GM12878 (cell line): ENCODE results near the gene ADAMTS18. TPM values are rescaled to one million over a fixed set of nuclear protein-coding genes. Genes with fewer than 3 reads are reported as not detected.

ENCODE experiments used
- ATAC-seq: fragments of 200-7000 bp; cut with Tn5 transposase; 3 replicates; pipeline ENCODE4 v1.9.1; 2020; ENCODE audit warnings: mild to moderate bottlenecking, moderate library complexity
- BruUV-seq: library from RNA; stranded (reverse); fragments of 400-500 nt; replicated peaks from 2 replicates; lab custom pipeline; 2021; lab: Mats Ljungman, UMichigan
- CTCF ChIA-PET: fragments of 300-600 bp; sonication (Branson Sonifier 250); formaldehyde crosslinking; extraction: SDS; loops from one replicate; lab custom pipeline; 2021; ENCODE audit warnings: inconsistent platforms; lab: Yijun Ruan, JAX
- POLR2A ChIA-PET: fragments of 350-600 bp; formaldehyde crosslinking; extraction: SDS; loops from one replicate; lab custom pipeline; 2021; ENCODE audit warnings: inconsistent platforms; lab: Charles Lee
- RAD21 ChIA-PET: fragments of 300-600 bp; sonication (Branson Sonifier 250); formaldehyde crosslinking; loops from one replicate; lab custom pipeline; 2023; ENCODE audit warnings: antibody characterized with exemption; ENCODE audit not compliant: unreplicated experiment; lab: Charles Lee
- SMC1A ChIA-PET: fragments of 300-600 bp; sonication (Branson Sonifier 250); formaldehyde crosslinking; loops from one replicate; lab custom pipeline; 2023; ENCODE audit not compliant: unreplicated experiment, uncharacterized antibody; lab: Charles Lee
- DNase-seq: peaks from one replicate; pipeline ENCODE4 v3.0.0-alpha.2; 2011; ENCODE audit warnings: low read depth, low spot score
- FAIRE-seq: peaks from 3 replicates; lab custom pipeline; 2011; peaks lifted over from hg19 to GRCh38; lab: Jason Lieb, UNC
- H2AFZ ChIP-seq: 2 replicates; pipeline ENCODE4 v1.6.0; 2011; ENCODE audit warnings: low read depth, low read length, control low read depth; ENCODE audit not compliant: control insufficient read depth
- H3K27ac ChIP-seq: 2 replicates; pipeline ENCODE4 v1.5.1; 2011; ENCODE audit warnings: control low read depth; ENCODE audit not compliant: control insufficient read depth, insufficient read depth
- H3K27me3 ChIP-seq, 2 experiments: replicated peaks in 1 of 2; 2 replicates each; pipeline versions ENCODE4 v1.6.0 to v1.6.1; 2011; ENCODE audit warnings: low read length in 1 of 2; ENCODE audit not compliant: control insufficient read depth in 2 of 2, insufficient read depth in 2 of 2
- H3K36me3 ChIP-seq, 2 experiments: 2 replicates each; pipeline ENCODE4 v1.5.1; 2011; ENCODE audit warnings: low read length in 1 of 2; ENCODE audit not compliant: control insufficient read depth in 2 of 2, insufficient read depth in 2 of 2
- H3K4me1 ChIP-seq: 2 replicates; pipeline ENCODE4 v1.6.1; 2011; ENCODE audit warnings: mild to moderate bottlenecking, low read length, moderate library complexity, mixed read lengths; ENCODE audit not compliant: control insufficient read depth, insufficient read depth
- H3K4me2 ChIP-seq: 2 replicates; pipeline ENCODE4 v1.6.0; 2011; ENCODE audit warnings: control low read depth; ENCODE audit not compliant: control insufficient read depth, insufficient read depth
- H3K4me3 ChIP-seq: fragments of 200-600 bp; sonication (generic); 2 replicates; pipeline ENCODE4 v1.5.1; 2016
- H3K79me2 ChIP-seq: 2 replicates; pipeline ENCODE4 v1.6.0; 2011; ENCODE audit warnings: low read length; ENCODE audit not compliant: control insufficient read depth, insufficient read depth
- H3K9ac ChIP-seq: 2 replicates; pipeline ENCODE4 v1.8.0; 2011; ENCODE audit warnings: low read length, control low read depth, mixed read lengths; ENCODE audit not compliant: control insufficient read depth, insufficient read depth
- H3K9me3 ChIP-seq: replicated peaks from 3 replicates; pipeline ENCODE4 v1.5.1; 2011; ENCODE audit warnings: mild to moderate bottlenecking, low read length; ENCODE audit not compliant: control insufficient read depth, insufficient read depth
- H4K20me1 ChIP-seq: 2 replicates; pipeline ENCODE4 v1.6.0; 2011; ENCODE audit not compliant: control insufficient read depth, insufficient read depth
- BHLHE40 ChIP-seq, 2 experiments: fragments of 450-650 bp in 1 of 2; IDR thresholded peaks; 2 replicates each; pipeline ENCODE4 v1.6.1; 2011 to 2017; ENCODE audit warnings: low read depth in 2 of 2, borderline replicate concordance in 1 of 2, improper control_type of control experiment in 1 of 2, low read length in 1 of 2, mild to moderate bottlenecking in 1 of 2
- CBFB ChIP-seq: IDR thresholded peaks from 2 replicates; pipeline ENCODE4 v1.6.1; 2016; ENCODE audit warnings: antibody characterized with exemption, low read depth
- CHD1 ChIP-seq: IDR thresholded peaks from 2 replicates; pipeline ENCODE4 v1.6.1; 2012; ENCODE audit warnings: low read depth, low read length, improper control_type of control experiment
- EGR1 ChIP-seq, 2 experiments: IDR thresholded peaks; 1 replicate in 1 of 2; 2 replicates in 1 of 2; pipeline ENCODE4 v1.6.1; 2011 to 2012; ENCODE audit warnings: low read depth in 2 of 2, low read length in 2 of 2, borderline replicate concordance in 1 of 2, mild to moderate bottlenecking in 1 of 2, moderate library complexity in 1 of 2
- GABPA ChIP-seq: IDR thresholded peaks from 2 replicates; pipeline ENCODE4 v1.6.1; 2014; ENCODE audit warnings: antibody characterized with exemption, low read depth, mild to moderate bottlenecking, inconsistent platforms
- JUND ChIP-seq: IDR thresholded peaks from 2 replicates; pipeline ENCODE4 v1.6.1; 2012; ENCODE audit warnings: low read depth, mild to moderate bottlenecking, low read length, improper control_type of control experiment, moderate library complexity
- NFYA ChIP-seq: IDR thresholded peaks from 2 replicates; pipeline ENCODE4 v1.6.1; 2011; ENCODE audit warnings: low read depth, mild to moderate bottlenecking, low read length, improper control_type of control experiment, borderline replicate concordance
- PAX5 ChIP-seq: IDR thresholded peaks from 2 replicates; pipeline ENCODE4 v1.6.1; 2011; ENCODE audit warnings: low read depth, low read length, borderline replicate concordance
- POLR2AphosphoS2 ChIP-seq: IDR thresholded peaks from 2 replicates; pipeline ENCODE4 v1.6.1; 2011; ENCODE audit warnings: low read depth, mild to moderate bottlenecking, low read length, improper control_type of control experiment, moderate library complexity
- TBL1XR1 ChIP-seq: IDR thresholded peaks from 2 replicates; pipeline ENCODE4 v1.6.1; 2012; ENCODE audit warnings: low read depth, low read length, improper control_type of control experiment
- ZBED1 ChIP-seq: IDR thresholded peaks from 2 replicates; pipeline ENCODE4 v1.6.1; 2016; ENCODE audit warnings: borderline replicate concordance
- ZNF622 ChIP-seq: fragments of 450-650 bp; IDR thresholded peaks from 2 replicates; pipeline ENCODE4 v1.6.1; 2017; ENCODE audit warnings: mild to moderate bottlenecking, inconsistent platforms
- ZZZ3 ChIP-seq: IDR thresholded peaks from 2 replicates; pipeline ENCODE4 v1.6.1; 2011; ENCODE audit warnings: low read depth; ENCODE audit not compliant: control insufficient read depth, insufficient read length
- WGBS: methylation state at CpG from one replicate; pipeline ENCODE4 v1.1.6; 2016; ENCODE audit warnings: low lambda C conversion rate; ENCODE audit not compliant: insufficient replicate concordance, insufficient coverage; ENCODE audit errors: missing lambda C conversion rate; 5-methylcytosine and 5-hydroxymethylcytosine counted together
- in situ Hi-C: fragments of 300-500 bp; cut with MboI; formaldehyde crosslinking; loops from 9 replicates; pipeline ENCODE4 v1.14.3; 2018; ENCODE audit warnings: mixed read lengths
- intact Hi-C: fragments of 100-400 bp; cut with micrococcal nuclease; formaldehyde crosslinking; loops from one replicate; pipeline ENCODE4 v1.14.2; 2022; ENCODE audit not compliant: unreplicated experiment
- polyA plus RNA-seq, 11 experiments: library from polyadenylated mRNA; depleted of rRNA in 4 of 11; unstranded in 6 of 11; stranded (reverse) in 5 of 11; fragments of >200 nt; fragmentation: Nextera tagmentation in 4 of 11; fragmentation: Illumina TruSeq in 1 of 11; extraction: Ambion mirVana in 4 of 11; extraction: Trizol in 1 of 11; gene quantifications; 1 replicate in 1 of 11; 2 replicates in 10 of 11; pipeline versions ENCODE4 v1.2.1 to v1.2.3, GENCODE V29; 2011 to 2016; ENCODE audit warnings: inconsistent platforms in 2 of 11, missing spikeins in 2 of 11, low read depth in 1 of 11
- total RNA-seq, 4 experiments: library from RNA; depleted of rRNA in 3 of 4; stranded (reverse); fragments of >200 nt in 3 of 4; fragmentation: Illumina TruSeq in 1 of 4; extraction: Trizol in 1 of 4; gene quantifications; 2 replicates each; pipeline versions ENCODE4 v1.2.1 to v1.2.3, GENCODE V29; 2013 to 2021
- TF ChIP-seq, protein P1 (sequence below): IDR thresholded peaks from 2 replicates; pipeline ENCODE4 v1.6.1; 2011; ENCODE audit warnings: mild to moderate bottlenecking, low read depth, low read length, moderate library complexity; ENCODE audit not compliant: insufficient replicate concordance
- TF ChIP-seq, protein P2 (sequence below): fragments of 150-350 bp; IDR thresholded peaks from 2 replicates; pipeline ENCODE4 v1.6.1; 2016; ENCODE audit warnings: low read depth, low read length
- TF ChIP-seq, protein P3 (sequence below): fragments of 450-650 bp; IDR thresholded peaks from 2 replicates; pipeline ENCODE4 v1.6.1; 2017; ENCODE audit warnings: mild to moderate bottlenecking

ADAMTS18 gene
- total and polyA plus RNA-seq, 10 of the 15 experiments (the other 5 are each of a cell fraction or from before 2014, with no cell fraction given) = not detected

DNA sequence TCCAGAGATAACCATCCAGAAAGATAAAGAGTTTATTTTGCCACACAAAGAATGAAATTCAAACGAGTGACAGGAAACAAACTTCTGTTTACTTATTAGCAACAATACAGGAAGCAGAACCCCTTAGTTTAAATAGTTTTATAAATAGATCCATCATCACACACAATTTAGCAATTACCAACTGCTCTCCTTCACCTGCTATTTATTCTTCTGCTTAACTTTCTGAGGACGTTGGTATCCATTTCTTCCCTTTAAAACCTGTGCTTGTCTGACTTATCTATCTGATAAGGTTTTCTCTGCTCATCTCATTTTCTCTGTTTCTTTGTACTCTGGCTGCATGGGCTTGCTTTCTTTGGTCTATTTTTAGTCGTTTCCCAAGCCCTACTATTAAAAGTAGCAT is 4.3 kb upstream of the ADAMTS18 start:
- ChIA-PET CTCF (no interaction called here), RAD21 (no interaction called here), POLR2A (no interaction called here), SMC1A (no interaction called here)
- no TSS peak for BruUV-seq
- Histone ChIP-seq H2AFZ (no peak overlapping the region), H3K79me2 (no peaks in the 10 kb centered on the region), H4K20me1 (no peaks in the 10 kb centered on the region), H3K36me3 (no peaks in the 10 kb centered on the region), H3K4me2 (no peak overlapping the region), H3K9ac (no peak overlapping the region), H3K4me3 (no peak overlapping the region), H3K4me1 (no peaks in the 10 kb centered on the region), H3K27me3 (peaks cover 0 to 2% of the 10 kb centered on the region in 2 experiments; a peak in 1 of 4 replicates), H3K9me3 (no peaks in the 10 kb centered on the region), H3K27ac (no peak overlapping the region)
- ATAC-seq = no peak
- in situ Hi-C loops (no loop called here), intact Hi-C loops (loop anchor here (10.0 kb wide), 1 partner anchor 146 kb away; no protein-coding TSS in a partner anchor)
- FAIRE-seq = no peak
- DNase-seq = no peak
- WGBS = 0% methylated on average over 3 of the region's 3 CpGs
- TF ChIP-seq JUND (no peak), NFYA (no peak), ZBED1 (no peak), POLR2AphosphoS2 (no peak), TBL1XR1 (no peak), EGR1 (IDR thresholded peaks at IDR 0.05; ENCODE audit: borderline replicate concordance in 1 of 2, low read depth in 2 of 2, low read length in 2 of 2) (no peak), ZNF622 (no peak), CHD1 (no peak), BHLHE40 (IDR thresholded peaks at IDR 0.05; ENCODE audit: borderline replicate concordance in 1 of 2, low read depth in 2 of 2, low read length in 1 of 2) (no peak), GABPA (no peak), PAX5 (no peak), ZZZ3 (no peak), CBFB (no peak)
- TF ChIP-seq, protein P1, sequence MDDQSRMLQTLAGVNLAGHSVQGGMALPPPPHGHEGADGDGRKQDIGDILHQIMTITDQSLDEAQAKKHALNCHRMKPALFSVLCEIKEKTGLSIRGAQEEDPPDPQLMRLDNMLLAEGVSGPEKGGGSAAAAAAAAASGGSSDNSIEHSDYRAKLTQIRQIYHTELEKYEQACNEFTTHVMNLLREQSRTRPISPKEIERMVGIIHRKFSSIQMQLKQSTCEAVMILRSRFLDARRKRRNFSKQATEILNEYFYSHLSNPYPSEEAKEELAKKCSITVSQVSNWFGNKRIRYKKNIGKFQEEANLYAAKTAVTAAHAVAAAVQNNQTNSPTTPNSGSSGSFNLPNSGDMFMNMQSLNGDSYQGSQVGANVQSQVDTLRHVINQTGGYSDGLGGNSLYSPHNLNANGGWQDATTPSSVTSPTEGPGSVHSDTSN = no peak
- TF ChIP-seq, protein P2, sequence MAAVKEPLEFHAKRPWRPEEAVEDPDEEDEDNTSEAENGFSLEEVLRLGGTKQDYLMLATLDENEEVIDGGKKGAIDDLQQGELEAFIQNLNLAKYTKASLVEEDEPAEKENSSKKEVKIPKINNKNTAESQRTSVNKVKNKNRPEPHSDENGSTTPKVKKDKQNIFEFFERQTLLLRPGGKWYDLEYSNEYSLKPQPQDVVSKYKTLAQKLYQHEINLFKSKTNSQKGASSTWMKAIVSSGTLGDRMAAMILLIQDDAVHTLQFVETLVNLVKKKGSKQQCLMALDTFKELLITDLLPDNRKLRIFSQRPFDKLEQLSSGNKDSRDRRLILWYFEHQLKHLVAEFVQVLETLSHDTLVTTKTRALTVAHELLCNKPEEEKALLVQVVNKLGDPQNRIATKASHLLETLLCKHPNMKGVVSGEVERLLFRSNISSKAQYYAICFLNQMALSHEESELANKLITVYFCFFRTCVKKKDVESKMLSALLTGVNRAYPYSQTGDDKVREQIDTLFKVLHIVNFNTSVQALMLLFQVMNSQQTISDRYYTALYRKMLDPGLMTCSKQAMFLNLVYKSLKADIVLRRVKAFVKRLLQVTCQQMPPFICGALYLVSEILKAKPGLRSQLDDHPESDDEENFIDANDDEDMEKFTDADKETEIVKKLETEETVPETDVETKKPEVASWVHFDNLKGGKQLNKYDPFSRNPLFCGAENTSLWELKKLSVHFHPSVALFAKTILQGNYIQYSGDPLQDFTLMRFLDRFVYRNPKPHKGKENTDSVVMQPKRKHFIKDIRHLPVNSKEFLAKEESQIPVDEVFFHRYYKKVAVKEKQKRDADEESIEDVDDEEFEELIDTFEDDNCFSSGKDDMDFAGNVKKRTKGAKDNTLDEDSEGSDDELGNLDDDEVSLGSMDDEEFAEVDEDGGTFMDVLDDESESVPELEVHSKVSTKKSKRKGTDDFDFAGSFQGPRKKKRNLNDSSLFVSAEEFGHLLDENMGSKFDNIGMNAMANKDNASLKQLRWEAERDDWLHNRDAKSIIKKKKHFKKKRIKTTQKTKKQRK = no peak
- TF ChIP-seq, protein P3, sequence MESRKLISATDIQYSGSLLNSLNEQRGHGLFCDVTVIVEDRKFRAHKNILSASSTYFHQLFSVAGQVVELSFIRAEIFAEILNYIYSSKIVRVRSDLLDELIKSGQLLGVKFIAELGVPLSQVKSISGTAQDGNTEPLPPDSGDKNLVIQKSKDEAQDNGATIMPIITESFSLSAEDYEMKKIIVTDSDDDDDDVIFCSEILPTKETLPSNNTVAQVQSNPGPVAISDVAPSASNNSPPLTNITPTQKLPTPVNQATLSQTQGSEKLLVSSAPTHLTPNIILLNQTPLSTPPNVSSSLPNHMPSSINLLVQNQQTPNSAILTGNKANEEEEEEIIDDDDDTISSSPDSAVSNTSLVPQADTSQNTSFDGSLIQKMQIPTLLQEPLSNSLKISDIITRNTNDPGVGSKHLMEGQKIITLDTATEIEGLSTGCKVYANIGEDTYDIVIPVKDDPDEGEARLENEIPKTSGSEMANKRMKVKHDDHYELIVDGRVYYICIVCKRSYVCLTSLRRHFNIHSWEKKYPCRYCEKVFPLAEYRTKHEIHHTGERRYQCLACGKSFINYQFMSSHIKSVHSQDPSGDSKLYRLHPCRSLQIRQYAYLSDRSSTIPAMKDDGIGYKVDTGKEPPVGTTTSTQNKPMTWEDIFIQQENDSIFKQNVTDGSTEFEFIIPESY = no peak
